ENCODE data around the gene CELSR2. TPM values are rescaled to one million over a fixed set of nuclear protein-coding genes. Genes with fewer than 3 reads are reported as not detected.
"Not testable (repeated sequence)": the region's sequence is repeated elsewhere in the genome, so short reads cannot be mapped to it uniquely, and the experiment has no call there.

Gene CELSR2
- polyA plus RNA-seq, 6 donors from 2014 or later: 0.06 to 0.17 TPM; not detected in 4

GRCh38 chr1:109274533-109275476 lies 25.5 kb downstream of the CELSR2 start:
- Mint-ChIP-seq H3K36me3 (no peaks in the 10 kb centered on the region), H3K9me3 (no peaks in the 10 kb centered on the region), H3K27ac (no peak overlapping the region), H3K27me3 (peaks cover 7 to 19% (median 16%) of the 10 kb centered on the region in 3 donors), H3K4me3 (no peak overlapping the region), H3K4me1 (peaks cover 5 to 7% (median 7%) of the 10 kb centered on the region in 3 donors)
- no peak for DNase-seq
- no peak for ATAC-seq (ENCODE audit: low read depth in 2 of 2)

GRCh38 chr1:109275706-109276345 lies 26.5 kb downstream of the CELSR2 start:
- Mint-ChIP-seq H3K27ac (peak overlapping the region in 1 of 6 donors; percentile 44), H3K36me3 (no peaks in the 10 kb centered on the region), H3K27me3 (peaks cover 7 to 19% (median 16%) of the 10 kb centered on the region in 3 donors), H3K9me3 (no peaks in the 10 kb centered on the region), H3K4me3 (no peak overlapping the region), H3K4me1 (peaks cover 5 to 7% (median 7%) of the 10 kb centered on the region in 3 donors)
- ATAC-seq (ENCODE audit: low read depth in 2 of 2) (no peak), DNase-seq (no peak)

GRCh38 chr1:109277434-109278204 lies 28.3 kb downstream of the CELSR2 start:
- DNase-seq (peak; percentile 57), ATAC-seq (ENCODE audit: low read depth in 2 of 2) (peak; percentile 63 to 75)
- no peaks in the 10 kb centered on the region for H3K36me3 Mint-ChIP-seq
- peaks cover 7 to 20% (median 13%) of the 10 kb centered on the region in 3 donors for H3K27me3 Mint-ChIP-seq
- H3K4me1 Mint-ChIP-seq: peaks cover 7 to 10% (median 7%) of the 10 kb centered on the region in 3 donors
- H3K4me3 Mint-ChIP-seq: no peak overlapping the region
- H3K9me3 Mint-ChIP-seq: no peaks in the 10 kb centered on the region
- no peak overlapping the region for H3K27ac Mint-ChIP-seq

- no peaks in the 10 kb centered on the region for H3K9me3 Mint-ChIP-seq
- H3K36me3 Mint-ChIP-seq: no peaks in the 10 kb centered on the region
- peak overlapping the region in 2 of 8 donors; percentile 52 to 76 for H3K4me3 Mint-ChIP-seq
- no peak overlapping the region for H3K27ac Mint-ChIP-seq
- ATAC-seq (ENCODE audit: low read depth in 2 of 2): no peak
- peaks cover 5 to 23% (median 21%) of the 10 kb centered on the region in 3 donors for H3K4me1 Mint-ChIP-seq
- DNase-seq: no peak
- H3K27me3 Mint-ChIP-seq: peaks cover 3 to 14% (median 8%) of the 10 kb centered on the region in 3 donors
Observed at GRCh38 chr1:109279615-109280278, 30.4 kb downstream of the CELSR2 start.

GRCh38 chr1:109280862-109281261 lies 31.5 kb downstream of the CELSR2 start:
- peaks cover 3 to 7% (median 6%) of the 10 kb centered on the region in 3 donors for H3K27me3 Mint-ChIP-seq
- DNase-seq (no peak), ATAC-seq (ENCODE audit: low read depth in 2 of 2) (no peak)
- no peak overlapping the region for H3K4me3 Mint-ChIP-seq
- H3K4me1 Mint-ChIP-seq: peaks cover 5 to 23% (median 21%) of the 10 kb centered on the region in 3 donors
- no peak overlapping the region for H3K27ac Mint-ChIP-seq
- H3K9me3 Mint-ChIP-seq: no peaks in the 10 kb centered on the region
- no peaks in the 10 kb centered on the region for H3K36me3 Mint-ChIP-seq

- no peak for ATAC-seq (ENCODE audit: low read depth in 2 of 2)
- H3K27me3 Mint-ChIP-seq: peaks cover 3 to 7% (median 6%) of the 10 kb centered on the region in 3 donors
- no peak overlapping the region for H3K27ac Mint-ChIP-seq
Observed at GRCh38 chr1:109281680-109282496, 32.5 kb downstream of the CELSR2 start.

GRCh38 chr1:109282497-109282951 lies 33.2 kb downstream of the CELSR2 start:
- H3K27me3 Mint-ChIP-seq: peaks cover 3 to 7% (median 6%) of the 10 kb centered on the region in 3 donors
- H3K9me3 Mint-ChIP-seq: no peaks in the 10 kb centered on the region
- H3K4me3 Mint-ChIP-seq: peak overlapping the region; percentile 85 to 99 (median 96)
- H3K27ac Mint-ChIP-seq: peak overlapping the region in 1 of 6 donors; percentile 51
- DNase-seq (no peak), ATAC-seq (ENCODE audit: low read depth in 2 of 2) (no peak)
- H3K36me3 Mint-ChIP-seq: no peaks in the 10 kb centered on the region
- peaks cover 5 to 18% (median 15%) of the 10 kb centered on the region in 3 donors for H3K4me1 Mint-ChIP-seq

More at GRCh38 chr1:109281680-109282496, 32.5 kb downstream of the CELSR2 start:
- no peaks in the 10 kb centered on the region for H3K36me3 Mint-ChIP-seq
- H3K9me3 Mint-ChIP-seq: no peaks in the 10 kb centered on the region
- DNase-seq: no peak
- H3K4me3 Mint-ChIP-seq: peak overlapping the region; percentile 85 to 99 (median 95)
- H3K4me1 Mint-ChIP-seq: peaks cover 5 to 23% (median 21%) of the 10 kb centered on the region in 3 donors

GRCh38 chr1:109282952-109283747 lies 33.8 kb downstream of the CELSR2 start, which contains the start of gene PSRC1:
Gene PSRC1 (minus strand): TSS chr1:109283145.
- H3K4me1 Mint-ChIP-seq: peaks cover 5 to 18% (median 14%) of the 10 kb centered on the region in 3 donors

GRCh38 chr1:109283748-109284600 lies 34.6 kb downstream of the CELSR2 start:
- no peak for DNase-seq
- H3K27me3 Mint-ChIP-seq: peaks cover 3 to 11% (median 7%) of the 10 kb centered on the region in 3 donors
- peak overlapping the region; percentile 85 to 99 (median 96) for H3K4me3 Mint-ChIP-seq
- H3K4me1 Mint-ChIP-seq: peaks cover 5 to 18% (median 14%) of the 10 kb centered on the region in 3 donors
- H3K36me3 Mint-ChIP-seq: no peaks in the 10 kb centered on the region
- H3K27ac Mint-ChIP-seq: peak overlapping the region in 1 of 6 donors; percentile 20
- no peaks in the 10 kb centered on the region for H3K9me3 Mint-ChIP-seq
- ATAC-seq (ENCODE audit: low read depth in 2 of 2): peak in 1 of 2 donors; percentile 1

More at GRCh38 chr1:109282952-109283747, 33.8 kb downstream of the CELSR2 start, which contains the start of gene PSRC1:
- Mint-ChIP-seq H3K4me3 (peak within 1 kb of the TSS; percentile 85 to 99 (median 96)), H3K9me3 (no peaks in the 10 kb centered on the region), H3K27ac (peak within 1 kb of the TSS; percentile 38 to 92 (median 80)), H3K36me3 (no peaks in the 10 kb centered on the region), H3K27me3 (peaks cover 3 to 7% (median 6%) of the 10 kb centered on the region in 3 donors)
- DNase-seq (peak; percentile 85), ATAC-seq (ENCODE audit: low read depth in 2 of 2) (peak; percentile 94 to 95)

GRCh38 chr1:109286762-109287161 lies 37.4 kb downstream of the CELSR2 start:
- not testable (repeated sequence) for ATAC-seq (ENCODE audit: low read depth in 2 of 2); DNase-seq; H3K36me3 Mint-ChIP-seq; H3K4me3 Mint-ChIP-seq; H3K9me3 Mint-ChIP-seq
- Mint-ChIP-seq H3K4me1 (peaks cover 9 to 22% (median 19%) of the 10 kb centered on the region in 3 donors), H3K27ac (peak overlapping the region in 1 of 6 donors; percentile 75), H3K27me3 (peaks cover 0 to 11% (median 7%) of the 10 kb centered on the region in 3 donors)

Measured in naive B cell (primary cell).